GM18951 (cell line): ENCODE data around the gene SORBS1.

Experiments used
- POLR2A ChIP-seq: IDR thresholded peaks from 4 replicates; pipeline ENCODE4 v1.6.1; 2011; ENCODE audit warnings: mild to moderate bottlenecking; ENCODE audit not compliant: insufficient read length, insufficient read depth; ENCODE audit errors: extremely low read depth
- in situ Hi-C: fragments of 300-500 bp; cut with MboI; formaldehyde crosslinking; loops from one replicate; pipeline ENCODE4 v1.12.0; 2022; ENCODE audit warnings: low sequenced_read_pairs, mixed read lengths, inconsistent platforms; ENCODE audit not compliant: unreplicated experiment

SORBS1 gene

DNA sequence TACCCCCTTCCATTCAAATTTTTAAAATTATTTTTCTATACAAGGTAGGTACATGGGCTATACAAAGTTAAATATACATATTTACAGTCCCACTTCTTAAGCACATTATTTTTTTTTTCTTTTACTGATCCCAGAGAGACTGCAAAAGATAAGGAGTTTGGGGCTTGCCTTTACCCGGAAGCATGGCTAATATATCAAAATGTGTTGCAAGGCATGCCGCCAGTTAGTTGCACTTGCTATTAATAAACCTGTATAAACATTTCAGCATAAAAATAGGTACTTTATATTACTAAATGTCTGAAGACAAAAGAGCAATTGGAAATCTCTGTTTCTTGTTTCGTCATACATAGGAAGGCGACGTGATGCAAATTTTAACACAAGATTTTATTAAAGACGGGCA, 248.9 kb downstream of the SORBS1 start:
- TF ChIP-seq POLR2A: no peak
- in situ Hi-C loops: no loop called here

- in situ Hi-C loops: no loop called here
These were observed 251.2 kb downstream of the SORBS1 start for GRCh38 chr10:95309958-95310357.

GRCh38 chr10:95308389-95309302, 252.5 kb downstream of the SORBS1 start:
- in situ Hi-C loops: no loop called here
- TF ChIP-seq POLR2A: no peak

More at GRCh38 chr10:95309958-95310357, 251.2 kb downstream of the SORBS1 start:
- no peak for TF ChIP-seq POLR2A

GRCh38 chr10:95306851-95307250, 254.3 kb downstream of the SORBS1 start:
- in situ Hi-C loops: no loop called here
- no peak for TF ChIP-seq POLR2A

GRCh38 chr10:95306318-95306650, 254.9 kb downstream of the SORBS1 start:
- no peak for TF ChIP-seq POLR2A
- in situ Hi-C loops: no loop called here

GRCh38 chr10:95305606-95306317, 255.4 kb downstream of the SORBS1 start:
- no peak for TF ChIP-seq POLR2A
- in situ Hi-C loops: no loop called here

DNA sequence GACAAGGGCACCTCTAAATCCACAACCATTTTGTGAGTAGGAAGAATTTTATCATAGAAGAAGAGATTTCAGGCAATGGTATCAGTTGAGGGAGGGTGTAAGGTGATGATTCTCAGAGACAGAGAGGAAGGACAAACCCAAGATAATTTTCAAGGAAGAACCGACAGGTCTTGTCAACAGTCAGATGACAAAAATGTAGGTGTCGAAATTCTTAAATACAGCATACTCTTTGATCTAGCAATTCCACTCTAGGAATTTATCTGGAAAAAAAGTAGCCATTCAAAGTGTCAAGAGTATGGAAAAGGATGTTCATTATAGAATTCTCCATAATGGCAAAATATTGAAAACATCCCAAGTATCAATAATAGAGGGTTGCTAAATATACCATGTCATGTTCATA, 256.2 kb downstream of the SORBS1 start:
- TF ChIP-seq POLR2A: no peak
- in situ Hi-C loops: no loop called here

DNA sequence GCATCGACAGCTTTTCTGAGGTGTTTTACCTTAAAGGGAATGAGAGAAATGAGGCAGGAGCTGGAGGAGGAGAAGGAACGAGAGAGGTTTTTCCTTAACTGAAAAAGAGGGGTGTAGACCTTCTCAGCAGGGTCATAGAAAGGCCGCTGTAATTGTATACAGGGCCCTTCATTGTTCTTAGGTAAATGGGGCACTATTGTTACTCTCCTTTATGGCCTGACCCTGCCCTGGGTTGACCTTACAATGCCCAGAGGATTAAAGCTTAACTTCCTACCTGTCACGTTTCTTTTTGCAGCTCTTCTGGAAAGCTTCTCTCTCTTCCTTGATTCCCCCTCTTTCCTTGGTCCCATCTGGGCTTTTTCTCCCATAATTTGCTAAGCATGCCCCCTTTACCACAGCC, 256.7 kb downstream of the SORBS1 start:
- TF ChIP-seq POLR2A: no peak
- in situ Hi-C loops: no loop called here

DNA sequence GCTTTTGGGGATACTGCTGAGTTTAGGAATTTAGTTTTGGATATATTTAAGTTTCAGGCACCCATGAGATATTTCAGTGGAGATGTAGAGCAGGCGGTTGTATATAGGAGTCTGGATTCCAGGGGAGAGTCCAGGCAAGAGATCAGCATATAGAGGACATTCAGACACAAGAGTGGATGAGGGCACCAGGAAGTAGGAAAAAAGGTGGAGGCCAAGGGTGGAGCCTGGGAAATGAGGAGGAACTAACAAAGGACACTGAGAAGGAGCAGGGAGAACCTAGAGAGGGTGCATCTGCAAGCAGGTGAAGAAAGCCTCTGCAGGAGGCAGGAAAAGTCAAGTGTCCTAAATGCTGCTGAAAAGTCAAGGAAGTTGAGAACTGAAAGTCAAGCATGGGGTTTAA, 257.2 kb downstream of the SORBS1 start:
- in situ Hi-C loops: no loop called here

DNA sequence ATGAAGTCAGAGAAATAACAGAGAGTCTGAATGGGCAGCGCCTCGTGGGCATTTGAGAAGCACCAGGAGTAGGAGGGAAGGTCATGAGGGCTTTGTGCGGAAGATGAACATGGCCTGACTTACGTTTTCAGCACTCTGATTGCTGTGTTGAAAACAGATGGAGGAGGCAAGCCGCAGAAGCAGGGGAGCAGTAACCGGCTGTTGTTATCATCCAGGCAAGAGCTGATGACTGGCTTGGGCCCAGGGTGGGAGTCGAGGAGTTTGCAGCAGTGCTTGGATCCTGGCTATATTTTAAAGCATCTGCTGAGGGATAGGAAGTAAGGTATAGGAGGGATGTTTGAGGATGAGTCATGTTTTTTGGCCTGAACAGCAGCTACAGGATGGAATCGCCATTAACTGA, 257.6 kb downstream of the SORBS1 start:
- in situ Hi-C loops: no loop called here
- TF ChIP-seq POLR2A: no peak

More for the DNA sequence above, 257.2 kb downstream of the SORBS1 start:
- TF ChIP-seq POLR2A: no peak

DNA sequence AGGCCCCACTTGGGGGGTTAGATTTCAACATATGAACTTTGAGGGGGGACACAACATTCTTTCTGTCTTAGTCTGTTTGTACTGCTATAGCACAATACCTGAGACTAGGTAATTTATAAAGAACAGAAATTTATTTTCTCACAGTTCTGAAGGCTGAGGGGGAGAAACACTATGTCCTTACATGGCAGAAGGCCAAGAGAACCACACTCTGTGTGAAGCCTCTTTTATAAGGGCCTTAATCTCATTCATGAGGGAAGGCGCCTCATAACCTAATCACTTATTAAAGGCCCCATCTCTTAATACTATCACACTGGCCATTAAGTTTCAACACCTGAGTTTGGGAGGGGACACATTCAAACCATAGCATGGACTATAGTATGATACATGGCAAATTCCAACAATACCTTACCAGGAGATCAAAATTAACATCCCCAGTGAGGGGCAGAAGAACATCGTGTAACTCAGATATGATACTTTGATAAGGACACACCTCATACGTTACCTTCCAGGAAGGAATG, 261.1 kb downstream of the SORBS1 start:
- TF ChIP-seq POLR2A: no peak
- in situ Hi-C loops: no loop called here

- in situ Hi-C loops: no loop called here
- TF ChIP-seq POLR2A: no peak
These were observed 263.8 kb downstream of the SORBS1 start for GRCh38 chr10:95297402-95297801.

DNA sequence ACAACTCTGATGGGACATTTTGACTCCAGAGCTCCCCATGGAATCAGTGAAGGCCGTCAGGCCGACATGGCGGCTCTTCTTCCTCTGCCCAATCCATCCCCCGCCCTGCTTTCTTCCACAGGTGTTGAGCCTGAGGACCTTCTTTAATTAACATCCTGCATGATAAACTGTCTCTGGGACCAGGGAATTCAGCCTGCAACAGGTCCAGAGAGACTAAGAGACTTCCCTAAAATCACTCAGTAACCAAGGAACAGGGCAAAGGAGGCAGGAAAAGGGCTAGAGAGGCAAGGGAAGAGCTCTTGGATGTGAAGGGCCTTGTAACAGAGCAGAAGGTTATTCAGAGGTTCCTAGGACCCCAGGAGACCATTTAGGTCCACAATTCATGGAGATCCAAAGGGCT, 264.4 kb downstream of the SORBS1 start:
- TF ChIP-seq POLR2A: no peak
- in situ Hi-C loops: no loop called here
